A549 treated with RU486 at 1 μM for 4 hours (cell line): ENCODE measurements around the gene PDX1. TPM values are rescaled to one million over a fixed set of nuclear protein-coding genes. Genes with fewer than 3 reads are reported as not detected.

ENCODE experiments used
- total RNA-seq: library from RNA; stranded (reverse); fragments of 200-300 nt; extraction: Qiagen RNA extraction; gene quantifications from 5 replicates; pipeline ENCODE4 v1.2.3, GENCODE V29; 2022; ENCODE audit warnings: low read depth

The PDX1 gene
- 0.06 to 0.13 TPM (median 0.12 TPM) in 4 of 5 replicates, not detected in the other for total RNA-seq

DNA sequence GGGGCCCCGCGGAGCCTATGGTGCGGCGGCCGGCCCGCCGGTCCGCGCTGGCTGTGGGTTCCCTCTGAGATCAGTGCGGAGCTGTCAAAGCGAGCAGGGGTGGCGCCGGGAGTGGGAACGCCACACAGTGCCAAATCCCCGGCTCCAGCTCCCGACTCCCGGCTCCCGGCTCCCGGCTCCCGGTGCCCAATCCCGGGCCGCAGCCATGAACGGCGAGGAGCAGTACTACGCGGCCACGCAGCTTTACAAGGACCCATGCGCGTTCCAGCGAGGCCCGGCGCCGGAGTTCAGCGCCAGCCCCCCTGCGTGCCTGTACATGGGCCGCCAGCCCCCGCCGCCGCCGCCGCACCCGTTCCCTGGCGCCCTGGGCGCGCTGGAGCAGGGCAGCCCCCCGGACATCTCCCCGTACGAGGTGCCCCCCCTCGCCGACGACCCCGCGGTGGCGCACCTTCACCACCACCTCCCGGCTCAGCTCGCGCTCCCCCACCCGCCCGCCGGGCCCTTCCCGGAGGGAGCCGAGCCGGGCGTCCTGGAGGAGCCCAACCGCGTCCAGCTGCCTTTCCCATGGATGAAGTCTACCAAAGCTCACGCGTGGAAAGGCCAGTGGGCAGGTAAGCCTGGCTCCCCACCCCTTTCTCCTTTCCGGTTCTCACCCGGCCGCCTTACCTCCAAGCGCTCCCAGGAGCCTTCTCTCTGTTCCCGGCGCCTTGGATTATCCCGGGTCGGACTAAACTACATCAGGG is at the start of gene PDX1:
TSS of gene PDX1 (plus strand) at position 67 of the 743 bp plus-strand sequence. CDS start at position 206, 139 bp downstream.

DNA sequence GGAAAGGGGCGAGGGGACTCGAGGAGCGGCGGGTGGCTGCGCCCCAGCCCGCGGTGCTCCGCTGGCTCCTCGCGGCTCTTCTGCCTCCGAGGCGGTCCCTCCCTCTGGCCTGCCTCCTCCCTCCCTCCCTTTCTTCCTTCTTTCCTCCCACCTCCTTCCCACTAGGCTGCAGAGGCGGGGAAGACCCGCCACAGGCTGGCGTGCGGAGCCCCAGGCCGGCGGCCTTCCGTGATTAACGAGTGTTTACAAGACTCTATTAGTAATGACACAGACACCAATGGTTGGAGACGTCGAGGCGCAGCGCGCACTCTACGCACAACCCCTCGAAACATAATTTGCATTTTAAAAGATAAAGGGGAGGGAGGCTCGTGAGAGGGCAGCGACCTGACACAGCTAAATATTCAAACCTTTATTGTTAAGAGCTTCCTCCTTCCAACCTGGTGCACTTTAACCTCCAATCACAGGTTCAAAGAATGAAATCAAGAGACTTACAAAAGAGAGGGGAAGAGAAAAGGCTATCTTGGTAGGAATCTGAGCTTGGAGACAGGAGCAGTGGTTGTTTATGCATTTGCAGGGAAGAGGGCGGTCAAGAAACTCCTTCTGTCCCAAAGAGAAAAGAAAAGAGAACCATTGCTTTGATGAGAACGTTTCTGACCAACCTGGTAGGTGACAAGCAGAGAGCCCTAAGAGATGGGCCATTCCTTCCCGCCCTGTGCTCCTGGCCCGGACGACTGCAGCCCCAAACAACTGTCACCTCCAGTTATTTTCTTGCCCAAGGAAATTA is 49.5 kb downstream of the PDX1 start, which contains the start of gene CDX2:
TSS of gene CDX2 (minus strand) at position 234 of the 784 bp plus-strand sequence. CDS start 309 bp downstream, outside the sequence.

Other genes with a start within 250 kb of the PDX1 start
- gene GSX1, start 127.5 kb upstream of the PDX1 start, total RNA-seq, result not detected in 5 replicates
- 0.64 to 1.4 TPM (median 0.78 TPM) in 5 replicates for gene CDX2, start 49.3 kb downstream of the PDX1 start, total RNA-seq
- not detected in 5 replicates for gene URAD, start 68.7 kb downstream of the PDX1 start, total RNA-seq
- not detected in 5 replicates for gene FLT3, start 180.6 kb downstream of the PDX1 start, total RNA-seq
- gene PAN3, start 218.5 kb downstream of the PDX1 start, total RNA-seq, result 4.6 to 8.9 TPM (median 8.7 TPM) in 5 replicates